HG03521 (cell line): ENCODE results near the gene TRPM3.
"Not testable (repeated sequence)": the region's sequence is repeated elsewhere in the genome, so short reads cannot be mapped to it uniquely, and the experiment has no call there.

Experiments
- ATAC-seq: cut with Tn5 transposase; IDR thresholded peaks from one replicate; pipeline ENCODE4 v1.9.1; 2021; ENCODE audit warnings: mild to moderate bottlenecking, moderate library complexity; ENCODE audit not compliant: unreplicated experiment

TRPM3 gene

GRCh38 chr9:71001780-71002386 is 119.5 kb downstream of the TRPM3 start:
- no peak for ATAC-seq

- no peak for ATAC-seq
Observed at GRCh38 chr9:70998962-70999361, 122.5 kb downstream of the TRPM3 start.

DNA sequence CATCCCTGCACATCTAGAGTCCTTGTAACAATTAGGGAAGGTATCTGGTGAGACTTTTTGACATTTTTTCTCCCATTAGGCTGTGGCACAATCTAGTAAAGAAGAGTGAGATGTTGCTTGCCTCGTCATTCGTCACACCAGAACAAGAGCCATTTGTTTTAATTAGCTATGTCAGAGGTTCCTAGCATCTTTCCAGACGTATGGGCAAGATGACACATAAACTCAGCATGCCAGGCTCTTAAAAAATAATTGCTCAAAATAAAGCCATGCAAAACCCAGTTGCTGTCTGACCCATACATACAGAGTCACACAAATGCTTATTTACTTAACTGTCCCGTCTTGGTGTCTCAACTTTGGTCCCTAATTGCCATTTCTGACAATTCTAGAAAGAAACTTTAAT is 125.9 kb downstream of the TRPM3 start:
- ATAC-seq = no peak

DNA sequence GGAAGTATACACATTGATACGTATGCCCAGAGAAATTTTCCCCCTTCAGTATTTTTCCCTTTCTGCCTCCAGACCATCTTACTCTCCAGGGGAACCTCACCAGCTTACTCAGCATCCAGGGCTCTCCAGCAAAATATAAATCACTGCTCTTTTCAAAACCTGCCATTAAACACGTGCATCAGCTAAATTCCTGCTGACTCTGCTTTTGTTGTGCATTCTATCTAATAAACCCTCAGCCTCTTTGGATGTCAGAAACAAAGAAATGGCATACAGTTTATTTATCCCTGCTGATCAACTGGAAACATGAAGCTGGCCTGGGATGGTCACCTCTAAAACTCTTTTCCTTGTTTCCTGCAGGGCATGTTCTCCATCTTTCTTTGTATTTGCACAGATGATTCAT is 126.8 kb downstream of the TRPM3 start:
- ATAC-seq = no peak

DNA sequence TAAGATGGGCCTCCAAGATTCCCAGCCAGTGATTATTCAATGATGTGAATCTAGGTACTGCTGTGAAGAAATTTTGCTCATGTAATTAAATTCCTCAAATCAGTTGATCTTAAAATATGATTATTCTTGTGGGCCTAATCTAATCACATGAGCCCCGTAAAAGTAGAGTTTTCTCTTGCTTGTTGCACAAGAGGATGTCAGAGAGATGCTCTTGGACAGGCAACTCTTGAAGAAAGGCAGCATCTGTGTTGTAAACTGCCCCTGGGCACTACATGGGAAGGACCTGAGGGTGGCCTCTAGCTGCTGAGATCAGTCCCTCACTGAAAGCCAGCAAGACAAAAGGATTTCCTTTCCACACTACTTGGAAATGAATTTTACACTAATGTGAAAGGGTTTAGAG is 132.9 kb downstream of the TRPM3 start:
- no peak for ATAC-seq

DNA sequence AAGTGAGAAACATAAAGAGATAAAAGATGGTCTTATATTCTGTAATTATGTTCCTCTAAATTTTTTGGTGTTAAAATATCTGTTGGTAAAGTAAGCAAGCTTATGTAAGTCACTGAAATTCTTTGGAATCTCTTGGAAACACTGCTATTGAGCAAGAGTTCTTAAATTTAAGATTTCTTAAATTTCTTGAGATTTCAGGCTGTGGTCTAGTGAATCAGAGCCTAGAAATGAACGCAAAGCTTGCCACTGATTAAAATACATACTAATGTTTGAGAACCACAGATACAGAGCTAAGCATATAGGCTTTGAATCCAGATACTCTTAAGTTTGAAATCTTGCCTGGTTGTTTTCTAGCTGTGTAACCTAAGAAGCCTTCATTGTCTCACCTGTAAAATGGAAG is 133.4 kb downstream of the TRPM3 start:
- ATAC-seq = no peak

DNA sequence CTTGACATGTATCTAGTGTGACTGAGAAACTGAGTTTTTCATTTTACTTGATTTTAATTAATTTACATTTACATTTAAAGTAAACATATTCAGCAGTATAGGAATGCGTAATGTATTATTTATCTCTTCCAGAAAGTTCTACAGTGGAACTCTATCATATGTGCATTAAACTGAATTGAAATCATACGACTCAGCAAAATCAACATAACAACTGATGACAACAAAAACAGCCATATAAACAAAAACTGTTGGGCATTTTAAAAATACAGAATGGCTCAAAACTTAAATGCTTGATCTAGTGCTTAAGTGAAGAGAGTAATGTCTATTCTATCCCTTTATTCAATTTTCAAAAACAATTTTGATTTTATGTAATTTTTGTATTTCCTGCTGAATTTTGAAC is 134.4 kb downstream of the TRPM3 start:
- no peak for ATAC-seq

- ATAC-seq = no peak
Observed at GRCh38 chr9:70983723-70984295, 137.6 kb downstream of the TRPM3 start.

- no peak for ATAC-seq
Observed at GRCh38 chr9:70981312-70981711, 140.1 kb downstream of the TRPM3 start.

DNA sequence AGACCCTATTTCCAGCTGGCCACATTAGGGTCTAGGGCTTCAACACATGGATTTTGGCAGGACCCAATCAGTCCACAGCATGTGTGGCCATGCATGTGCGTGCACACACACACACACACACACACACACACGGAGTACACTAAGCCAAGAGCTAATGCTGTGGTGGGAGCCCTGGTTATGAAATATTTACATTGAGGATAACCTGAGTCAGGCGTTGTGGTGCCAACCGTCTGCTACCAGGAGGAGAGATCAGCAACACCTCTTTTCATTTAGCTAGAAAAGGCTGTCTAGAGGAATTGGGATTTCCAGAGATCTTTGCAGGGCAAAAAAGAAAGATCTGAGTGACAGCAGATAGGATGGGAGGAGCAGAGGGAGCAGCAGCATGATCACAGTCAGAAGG is 141.5 kb downstream of the TRPM3 start:
- ATAC-seq = no peak

- no peak for ATAC-seq
Observed at GRCh38 chr9:70978085-70978484, 143.3 kb downstream of the TRPM3 start.

- no peak for ATAC-seq
Observed at GRCh38 chr9:70975821-70976220, 145.6 kb downstream of the TRPM3 start.

DNA sequence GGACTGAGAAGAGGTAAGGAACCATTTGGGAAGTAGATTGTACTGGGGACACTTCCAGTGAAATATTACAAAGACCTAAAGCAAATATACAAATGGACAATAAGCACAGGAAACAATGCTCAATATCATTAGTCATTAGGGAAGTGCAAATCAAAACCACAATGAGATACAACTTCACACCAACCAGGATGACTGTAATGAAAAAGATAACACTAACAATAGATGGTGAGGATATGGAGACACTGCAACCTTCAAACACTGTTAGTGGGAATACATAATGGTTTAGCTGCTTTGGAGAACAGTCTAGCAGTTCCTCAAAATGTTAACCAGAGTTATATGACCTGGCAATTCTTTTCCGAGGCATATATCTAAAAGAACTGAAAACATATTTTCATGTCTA is 149.7 kb downstream of the TRPM3 start:
- ATAC-seq = no peak

GRCh38 chr9:70966380-70966779 is 155.0 kb downstream of the TRPM3 start:
- not testable (repeated sequence) for ATAC-seq

GRCh38 chr9:70964861-70965260 is 156.6 kb downstream of the TRPM3 start:
- no peak for ATAC-seq

- ATAC-seq = no peak
Observed at GRCh38 chr9:70963554-70963953, 157.9 kb downstream of the TRPM3 start.

- no peak for ATAC-seq
Observed at GRCh38 chr9:70962761-70963440, 158.5 kb downstream of the TRPM3 start.

GRCh38 chr9:70959366-70959765 is 162.1 kb downstream of the TRPM3 start:
- no peak for ATAC-seq

DNA sequence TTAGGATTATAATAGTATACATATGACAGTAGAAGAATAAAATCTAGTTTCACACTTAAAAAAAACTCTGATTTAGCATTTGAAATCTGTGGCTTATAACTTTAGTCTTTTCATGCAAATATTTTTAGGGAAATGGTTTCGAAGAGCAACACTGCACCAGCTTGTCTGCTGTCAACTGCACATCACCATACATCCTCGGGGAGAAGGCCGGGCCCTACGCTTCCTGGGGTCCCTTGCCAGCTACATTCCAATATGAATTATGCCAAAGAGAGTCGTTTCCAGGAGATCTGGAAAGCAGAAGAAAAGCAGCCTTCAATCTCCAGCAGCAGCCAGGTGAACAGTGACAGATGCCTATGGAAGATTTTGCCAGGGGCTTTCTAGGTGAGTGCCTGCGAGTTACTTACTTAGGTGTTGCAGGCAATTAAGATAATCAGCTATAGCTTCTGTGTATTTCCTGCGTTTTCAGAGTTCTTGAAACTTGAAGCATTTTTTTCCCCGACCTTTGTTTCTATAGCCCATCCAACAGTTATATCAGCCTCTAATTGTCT is 166.8 kb downstream of the TRPM3 start:
- ATAC-seq = no peak

GRCh38 chr9:70954126-70954525 is 167.3 kb downstream of the TRPM3 start:
- ATAC-seq = no peak

- ATAC-seq = no peak
Observed at GRCh38 chr9:70951749-70952727, 169.4 kb downstream of the TRPM3 start.
